Naive thymus-derived CD4-positive, alpha-beta T cell (primary cell): ENCODE results near the gene LMAN2L. TPM values are rescaled to one million over a fixed set of nuclear protein-coding genes. Genes with fewer than 3 reads are reported as not detected.

Experiments
- ATAC-seq: fragments of 150-1000 bp; cut with Tn5 transposase; 2 replicates; pipeline ENCODE4 v1.10.0; 2021; ENCODE audit warnings: mild to moderate bottlenecking, moderate library complexity
- CTCF ChIA-PET: fragments of 350-600 bp; sonication (Branson Sonifier 250); formaldehyde crosslinking; loops from one replicate; lab custom pipeline; 2021; ENCODE audit warnings: antibody characterized with exemption; lab: Charles Lee
- POLR2A ChIA-PET: fragments of 350-600 bp; sonication (Branson Sonifier 250); formaldehyde crosslinking; loops from one replicate; lab custom pipeline; 2021; ENCODE audit warnings: antibody characterized with exemption, inconsistent platforms; lab: Charles Lee
- DNase-seq, 9 donors: peaks; one replicate each; pipeline versions ENCODE4 v3.0.0 to v3.0.0-alpha.2; 2020 to 2022; ENCODE audit warnings: mixed read lengths in 1 of 9
- H3K27ac ChIP-seq: one replicate; pipeline ENCODE4 v1.7.0; 2013; ENCODE audit warnings: mild to moderate bottlenecking, low read depth, low read length, moderate library complexity
- H3K27me3 ChIP-seq, 2 donors: one replicate each; pipeline ENCODE4 v1.7.0; 2013; ENCODE audit warnings: low read length in 2 of 2, mild to moderate bottlenecking in 2 of 2, moderate library complexity in 2 of 2; ENCODE audit not compliant: control insufficient read depth in 2 of 2, insufficient read depth in 2 of 2
- H3K36me3 ChIP-seq, 3 experiments: 1 replicate in 2 of 3; 2 replicates in 1 of 3; pipeline ENCODE4 v1.7.0; 2013; ENCODE audit warnings: low read length in 3 of 3, mild to moderate bottlenecking in 3 of 3, moderate library complexity in 1 of 3; ENCODE audit not compliant: insufficient read depth in 3 of 3, control insufficient read depth in 2 of 3
- H3K4me1 ChIP-seq, 2 donors: one replicate each; pipeline ENCODE4 v1.7.0; 2013; ENCODE audit warnings: low read length in 2 of 2, mild to moderate bottlenecking in 2 of 2, moderate library complexity in 1 of 2; ENCODE audit not compliant: control insufficient read depth in 2 of 2, insufficient read depth in 2 of 2
- H3K4me3 ChIP-seq: 2 replicates; pipeline ENCODE4 v1.7.0; 2013; ENCODE audit warnings: mild to moderate bottlenecking, low read length
- H3K9me3 ChIP-seq, 3 experiments: 1 replicate in 2 of 3; 2 replicates in 1 of 3; pipeline ENCODE4 v1.7.0; 2013; ENCODE audit warnings: low read length in 3 of 3; ENCODE audit not compliant: control insufficient read depth in 2 of 3
- H3K27ac Mint-ChIP-seq, 9 donors: one replicate each; pipeline ENCODE4 v1.8.0; 2020 to 2022; ENCODE audit warnings: mixed read lengths in 9 of 9, mild to moderate bottlenecking in 8 of 9, moderate library complexity in 5 of 9, inconsistent platforms in 2 of 9
- H3K27me3 Mint-ChIP-seq, 5 donors: one replicate each; pipeline ENCODE4 v1.8.0; 2021 to 2022; ENCODE audit warnings: mixed read lengths in 5 of 5, mild to moderate bottlenecking in 1 of 5
- H3K36me3 Mint-ChIP-seq, 5 donors: one replicate each; pipeline ENCODE4 v1.8.0; 2020 to 2022; ENCODE audit warnings: mixed read lengths in 5 of 5, mild to moderate bottlenecking in 3 of 5, inconsistent platforms in 1 of 5
- H3K4me1 Mint-ChIP-seq, 7 donors: one replicate each; pipeline ENCODE4 v1.8.0; 2020 to 2022; ENCODE audit warnings: mixed read lengths in 7 of 7, mild to moderate bottlenecking in 3 of 7, inconsistent platforms in 1 of 7
- H3K4me3 Mint-ChIP-seq, 10 donors: one replicate each; pipeline ENCODE4 v1.8.0; 2020 to 2022; ENCODE audit warnings: mild to moderate bottlenecking in 10 of 10, mixed read lengths in 10 of 10, moderate library complexity in 6 of 10, inconsistent platforms in 2 of 10
- H3K9me3 Mint-ChIP-seq, 11 donors: one replicate each; pipeline ENCODE4 v1.8.0; 2020 to 2022; ENCODE audit warnings: mixed read lengths in 11 of 11, mild to moderate bottlenecking in 4 of 11, inconsistent platforms in 1 of 11, moderate library complexity in 1 of 11
- intact Hi-C, 2 donors: fragments of 100-400 bp; cut with micrococcal nuclease; formaldehyde crosslinking; loops; one replicate each; pipeline ENCODE4 v1.15.1; 2023
- polyA plus RNA-seq, 2 donors: library from polyadenylated mRNA; unstranded; fragments of 300-500 nt; fragmentation: Illumina TruSeq; gene quantifications; one replicate each; pipeline ENCODE4 v1.2.3, GENCODE V29; 2021
- total RNA-seq, 6 experiments: library from RNA in 5 of 6; stranded (reverse) in 5 of 6; gene quantifications; 1 replicate in 5 of 6; 2 replicates in 1 of 6; pipeline ENCODE4 v1.2.3 and lab custom pipeline; 2021 to 2026

LMAN2L gene
- total and polyA plus RNA-seq, 7 experiments from 2014 or later: 5.0 to 28.4 (median 10.2) TPM

DNA sequence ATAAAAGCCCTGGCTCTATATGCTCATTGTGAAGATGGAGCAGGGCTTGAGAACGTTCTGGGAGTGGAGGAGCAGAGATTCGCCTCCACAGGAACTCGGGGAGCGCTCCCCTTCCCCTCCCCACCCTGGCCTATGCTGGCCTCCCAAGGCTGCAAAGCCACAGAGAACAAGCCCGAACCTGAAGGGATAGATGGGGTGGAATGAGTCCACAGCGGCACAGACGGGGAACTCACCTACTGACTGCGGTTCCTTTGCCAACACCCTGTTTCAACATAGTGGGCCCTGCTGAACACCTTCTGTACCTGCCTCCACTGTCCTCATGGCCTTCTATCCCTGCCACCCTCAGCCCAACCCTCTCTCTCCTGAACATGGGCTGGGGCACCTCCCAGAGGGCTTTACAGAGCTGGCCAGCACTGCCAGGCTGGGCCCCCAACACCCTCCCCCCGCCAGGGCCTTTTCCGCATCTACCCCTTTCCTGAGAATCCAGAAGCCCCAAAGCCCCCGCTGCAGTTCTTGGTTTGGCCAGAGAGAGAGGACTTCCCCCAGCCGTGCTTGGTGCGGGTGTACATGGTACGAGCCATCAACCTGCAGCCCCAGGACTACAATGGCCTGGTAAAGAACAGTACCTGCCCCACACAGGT is 41.5 kb downstream of the LMAN2L start:
- no peak overlapping the region for H3K27ac Mint-ChIP-seq
- no peaks in the 10 kb centered on the region for H3K27me3 ChIP-seq
- no peaks in the 10 kb centered on the region for H3K27me3 Mint-ChIP-seq
- H3K4me1 Mint-ChIP-seq: peaks cover 0 to 3% (median 0%) of the 10 kb centered on the region in 7 donors
- H3K4me1 ChIP-seq: no peaks in the 10 kb centered on the region
- H3K36me3 ChIP-seq: no peaks in the 10 kb centered on the region
- H3K4me3 ChIP-seq: no peak overlapping the region
- CTCF ChIA-PET: no interaction called here
- no peak overlapping the region for H3K4me3 Mint-ChIP-seq
- H3K36me3 Mint-ChIP-seq: peaks cover 0 to 4% (median 0%) of the 10 kb centered on the region in 5 donors
- intact Hi-C loops: no loop called here
- POLR2A ChIA-PET: no interaction called here
- no peak for DNase-seq
- ATAC-seq: no peak
- no peak overlapping the region for H3K27ac ChIP-seq
- H3K9me3 Mint-ChIP-seq: no peaks in the 10 kb centered on the region
- H3K9me3 ChIP-seq: no peaks in the 10 kb centered on the region

DNA sequence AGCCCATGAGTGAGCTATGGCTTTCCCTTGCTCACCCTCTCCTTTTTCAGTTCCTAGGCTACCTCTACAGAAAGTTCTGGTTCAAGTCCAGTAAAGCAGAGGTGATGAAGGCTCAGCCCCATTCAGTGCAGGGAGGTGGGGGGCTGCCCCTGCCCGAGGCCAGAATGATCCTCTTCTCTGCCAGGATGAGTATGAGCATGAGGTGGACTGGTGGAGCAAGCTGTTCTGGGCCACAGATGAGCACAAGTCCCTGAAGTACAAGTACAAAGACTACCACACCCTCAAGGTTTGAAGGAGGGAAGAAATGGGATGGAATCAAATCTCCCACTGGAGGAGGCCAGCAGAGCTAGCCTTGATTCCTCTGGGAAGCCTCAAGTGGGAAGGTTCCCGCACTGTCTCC is 42.4 kb downstream of the LMAN2L start:
- Mint-ChIP-seq H3K36me3 (no peaks in the 10 kb centered on the region), H3K4me3 (no peak overlapping the region), H3K4me1 (peaks cover 0 to 3% (median 0%) of the 10 kb centered on the region in 7 donors), H3K27ac (peak overlapping the region in 1 of 9 donors; percentile 0), H3K27me3 (no peaks in the 10 kb centered on the region), H3K9me3 (no peaks in the 10 kb centered on the region)
- no peak for ATAC-seq
- no peaks in the 10 kb centered on the region for H3K9me3 ChIP-seq
- ChIA-PET CTCF (no interaction called here), POLR2A (interaction anchor here (0.6 kb wide), 1 partner anchor 43 kb away, joined by 5 read pairs; no protein-coding TSS in a partner anchor)
- H3K36me3 ChIP-seq: no peaks in the 10 kb centered on the region
- H3K4me1 ChIP-seq: no peaks in the 10 kb centered on the region
- no peak overlapping the region for H3K27ac ChIP-seq
- H3K4me3 ChIP-seq: no peak overlapping the region
- intact Hi-C loops: no loop called here
- DNase-seq: no peak
- no peaks in the 10 kb centered on the region for H3K27me3 ChIP-seq

DNA sequence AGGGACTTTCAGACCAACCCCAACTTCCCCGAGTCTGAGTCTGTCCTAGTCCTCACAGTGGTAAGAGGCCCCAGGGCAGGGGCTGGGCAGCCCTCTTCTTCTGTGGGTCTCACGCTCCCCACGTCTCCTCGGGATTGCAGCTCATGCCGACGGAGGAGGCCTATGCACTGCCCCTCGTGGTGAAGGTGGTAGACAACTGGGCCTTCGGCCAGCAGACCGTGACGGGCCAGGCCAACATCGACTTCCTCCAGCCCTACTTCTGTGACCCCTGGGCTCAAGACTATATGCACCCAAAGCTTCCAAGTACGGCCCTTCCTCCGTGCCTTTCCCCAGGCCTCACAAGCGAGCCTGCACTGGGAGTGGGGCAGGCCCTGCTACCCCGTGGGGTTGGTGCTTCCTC is 44.3 kb downstream of the LMAN2L start:
- ATAC-seq (no peak), DNase-seq (no peak)
- Mint-ChIP-seq H3K4me1 (peaks cover 0 to 3% (median 0%) of the 10 kb centered on the region in 7 donors), H3K4me3 (no peak overlapping the region), H3K9me3 (no peaks in the 10 kb centered on the region), H3K36me3 (no peaks in the 10 kb centered on the region), H3K27me3 (no peaks in the 10 kb centered on the region), H3K27ac (no peak overlapping the region)
- no peaks in the 10 kb centered on the region for H3K36me3 ChIP-seq
- intact Hi-C loops: no loop called here
- ChIA-PET POLR2A (no interaction called here), CTCF (no interaction called here)
- H3K4me3 ChIP-seq: no peak overlapping the region
- no peak overlapping the region for H3K27ac ChIP-seq
- no peaks in the 10 kb centered on the region for H3K27me3 ChIP-seq
- H3K4me1 ChIP-seq: no peaks in the 10 kb centered on the region
- no peaks in the 10 kb centered on the region for H3K9me3 ChIP-seq

GRCh38 chr2:96694816-96695455 is 44.9 kb downstream of the LMAN2L start:
- no peaks in the 10 kb centered on the region for H3K4me1 ChIP-seq
- no peak for DNase-seq
- Mint-ChIP-seq H3K4me1 (peaks cover 0 to 3% (median 0%) of the 10 kb centered on the region in 7 donors), H3K27me3 (no peaks in the 10 kb centered on the region), H3K4me3 (no peak overlapping the region), H3K27ac (no peak overlapping the region), H3K9me3 (no peaks in the 10 kb centered on the region), H3K36me3 (no peaks in the 10 kb centered on the region)
- ATAC-seq: no peak
- intact Hi-C loops: no loop called here
- no peak overlapping the region for H3K4me3 ChIP-seq
- H3K27me3 ChIP-seq: no peaks in the 10 kb centered on the region
- no peaks in the 10 kb centered on the region for H3K9me3 ChIP-seq
- ChIA-PET POLR2A (no interaction called here), CTCF (no interaction called here)
- H3K27ac ChIP-seq: no peak overlapping the region
- H3K36me3 ChIP-seq: no peaks in the 10 kb centered on the region

- ChIA-PET POLR2A (no interaction called here), CTCF (no interaction called here)
- Mint-ChIP-seq H3K36me3 (no peaks in the 10 kb centered on the region), H3K27ac (peak overlapping the region in 1 of 9 donors; percentile 86), H3K4me3 (no peak overlapping the region), H3K9me3 (no peaks in the 10 kb centered on the region), H3K27me3 (no peaks in the 10 kb centered on the region), H3K4me1 (peaks cover 0 to 3% (median 0%) of the 10 kb centered on the region in 7 donors)
- Histone ChIP-seq H3K4me3 (no peak overlapping the region), H3K27me3 (no peaks in the 10 kb centered on the region), H3K27ac (no peak overlapping the region), H3K9me3 (no peaks in the 10 kb centered on the region), H3K4me1 (no peaks in the 10 kb centered on the region), H3K36me3 (no peaks in the 10 kb centered on the region)
- intact Hi-C loops: no loop called here
- ATAC-seq (no peak), DNase-seq (no peak)
These were observed 45.6 kb downstream of the LMAN2L start for GRCh38 chr2:96694279-96694678.

- no peak for ATAC-seq
- Mint-ChIP-seq H3K27me3 (no peaks in the 10 kb centered on the region), H3K9me3 (no peaks in the 10 kb centered on the region), H3K27ac (no peak overlapping the region), H3K36me3 (no peaks in the 10 kb centered on the region), H3K4me3 (no peak overlapping the region), H3K4me1 (no peaks in the 10 kb centered on the region)
- ChIA-PET POLR2A (no interaction called here), CTCF (no interaction called here)
- H3K36me3 ChIP-seq: no peaks in the 10 kb centered on the region
- no peaks in the 10 kb centered on the region for H3K27me3 ChIP-seq
- DNase-seq: no peak
- no peaks in the 10 kb centered on the region for H3K4me1 ChIP-seq
- H3K4me3 ChIP-seq: no peak overlapping the region
- no peaks in the 10 kb centered on the region for H3K9me3 ChIP-seq
- intact Hi-C loops: no loop called here
- H3K27ac ChIP-seq: no peak overlapping the region
These were observed 46.3 kb downstream of the LMAN2L start for GRCh38 chr2:96693286-96694200.
